ENCODE results near the gene FOXN4. TPM values are rescaled to one million over a fixed set of nuclear protein-coding genes. Genes with fewer than 3 reads are reported as not detected.
A peak's percentile ranks its signal among the peaks of the same experiment; 100 is the strongest.

Gene FOXN4
- polyA plus RNA-seq, 1 experiment: not detected

DNA sequence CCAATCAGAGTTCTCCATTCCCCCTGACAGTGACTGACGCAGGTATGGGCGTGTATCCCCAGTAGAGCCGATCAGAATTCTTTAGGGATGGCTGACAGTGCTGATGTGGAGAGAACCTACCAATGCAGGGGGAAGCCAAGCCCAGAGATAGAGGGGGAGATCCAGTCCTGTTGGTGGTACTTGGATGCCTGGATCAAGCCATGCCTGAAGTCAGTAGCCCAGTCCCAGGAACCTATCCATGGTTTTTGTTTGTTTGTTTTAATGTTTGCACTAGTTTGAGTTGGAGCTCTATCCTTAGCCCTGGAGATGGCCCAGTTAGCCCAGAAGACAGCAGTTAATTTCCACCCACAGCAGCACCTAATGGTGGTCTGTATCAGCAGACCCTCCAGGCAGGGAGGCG is 40.2 kb downstream of the FOXN4 start:
- H3K36me3 ChIP-seq (ENCODE audit: control insufficient read depth, insufficient read depth, low read length): no peaks in the 10 kb centered on the region; the same call in 1 of the 2 replicates
- ChIA-PET POLR2A (no interaction called here), CTCF (no interaction called here)
- no peaks in the 10 kb centered on the region for H3K27me3 ChIP-seq (ENCODE audit: control insufficient read depth, insufficient read depth, low read length)
- no peak overlapping the region for H3K4me3 ChIP-seq (ENCODE audit: low read depth, low read length)
- DNase-seq (ENCODE audit: low read depth): no peak
- TF ChIP-seq, protein P1, sequence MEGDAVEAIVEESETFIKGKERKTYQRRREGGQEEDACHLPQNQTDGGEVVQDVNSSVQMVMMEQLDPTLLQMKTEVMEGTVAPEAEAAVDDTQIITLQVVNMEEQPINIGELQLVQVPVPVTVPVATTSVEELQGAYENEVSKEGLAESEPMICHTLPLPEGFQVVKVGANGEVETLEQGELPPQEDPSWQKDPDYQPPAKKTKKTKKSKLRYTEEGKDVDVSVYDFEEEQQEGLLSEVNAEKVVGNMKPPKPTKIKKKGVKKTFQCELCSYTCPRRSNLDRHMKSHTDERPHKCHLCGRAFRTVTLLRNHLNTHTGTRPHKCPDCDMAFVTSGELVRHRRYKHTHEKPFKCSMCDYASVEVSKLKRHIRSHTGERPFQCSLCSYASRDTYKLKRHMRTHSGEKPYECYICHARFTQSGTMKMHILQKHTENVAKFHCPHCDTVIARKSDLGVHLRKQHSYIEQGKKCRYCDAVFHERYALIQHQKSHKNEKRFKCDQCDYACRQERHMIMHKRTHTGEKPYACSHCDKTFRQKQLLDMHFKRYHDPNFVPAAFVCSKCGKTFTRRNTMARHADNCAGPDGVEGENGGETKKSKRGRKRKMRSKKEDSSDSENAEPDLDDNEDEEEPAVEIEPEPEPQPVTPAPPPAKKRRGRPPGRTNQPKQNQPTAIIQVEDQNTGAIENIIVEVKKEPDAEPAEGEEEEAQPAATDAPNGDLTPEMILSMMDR (IDR thresholded peaks at IDR 0.05; ENCODE audit: insufficient read depth, low read depth, low read length): no peak

DNA sequence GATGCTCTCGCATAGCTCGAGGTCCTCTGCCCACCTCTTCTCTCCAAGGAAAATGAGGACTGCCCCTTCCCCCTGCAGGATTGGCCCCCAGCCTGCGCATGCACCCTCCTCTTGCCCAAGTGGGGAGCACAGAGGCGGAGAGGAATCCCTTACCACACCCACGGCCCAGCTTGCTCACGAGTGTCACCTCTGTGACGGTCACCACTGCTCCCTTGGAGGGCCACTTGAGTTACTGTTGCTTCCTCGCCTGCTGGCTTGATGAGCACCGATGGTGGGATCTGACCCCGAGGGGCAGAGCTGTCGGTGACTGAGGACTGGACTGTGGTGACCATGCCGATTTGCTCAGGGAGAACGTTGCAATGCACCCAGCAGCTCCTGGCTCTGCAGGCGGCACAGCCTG is 41.7 kb downstream of the FOXN4 start:
- no peak overlapping the region for H3K4me3 ChIP-seq (ENCODE audit: low read depth, low read length)
- DNase-seq (ENCODE audit: low read depth): no peak
- CTCF ChIA-PET: interaction anchor here (1.1 to 1.4 kb wide), 2 partner anchors 107 to 118 kb away, joined by 3 read pairs; no protein-coding TSS in a partner anchor
- POLR2A ChIA-PET: no interaction called here
- no peaks in the 10 kb centered on the region; the same call in 1 of the 2 replicates for H3K36me3 ChIP-seq (ENCODE audit: control insufficient read depth, insufficient read depth, low read length)
- TF ChIP-seq, protein P1 (IDR thresholded peaks at IDR 0.05; ENCODE audit: insufficient read depth, low read depth, low read length): no peak
- no peaks in the 10 kb centered on the region for H3K27me3 ChIP-seq (ENCODE audit: control insufficient read depth, insufficient read depth, low read length)

DNA sequence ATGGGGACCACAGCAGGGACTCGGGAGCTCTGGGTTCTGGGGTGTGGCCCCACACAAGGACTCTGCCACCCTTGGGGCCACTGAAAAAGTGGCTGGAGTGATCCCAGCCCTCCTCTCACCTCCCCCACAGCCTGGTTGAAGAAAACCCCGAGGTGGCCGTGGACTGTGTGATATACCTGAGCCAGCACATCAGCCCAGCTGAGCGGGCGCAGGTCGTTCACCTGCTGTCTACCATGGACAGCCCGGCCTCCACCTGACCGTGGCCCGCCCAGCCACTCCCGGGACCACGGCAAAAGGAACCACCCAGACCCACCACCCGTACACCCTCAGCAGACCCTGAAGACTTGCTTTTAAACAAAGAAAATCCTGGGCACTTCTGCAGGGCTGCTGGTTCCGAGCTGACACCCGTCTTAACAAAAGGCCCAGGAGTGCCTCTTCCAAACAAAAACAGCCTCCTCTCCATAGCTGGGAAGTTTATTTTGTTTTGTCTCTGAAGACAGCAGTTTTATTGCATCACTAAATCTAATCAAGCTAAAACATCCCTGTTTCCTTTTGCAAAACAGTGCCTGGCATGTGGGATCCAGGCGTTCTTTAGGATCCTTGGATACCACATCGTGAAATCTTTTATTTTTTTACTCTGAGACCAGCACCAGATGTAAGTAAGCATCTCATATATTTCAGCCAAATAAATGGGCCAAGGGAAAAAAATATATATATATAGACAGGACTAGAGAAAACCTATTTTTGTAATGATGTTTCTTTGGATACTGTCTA is 42.8 kb downstream of the FOXN4 start:
- CTCF ChIA-PET: interaction anchor here (1.9 to 3.5 kb wide), 2 partner anchors 8 to 119 kb away, joined by 8 to 16 read pairs; no protein-coding TSS in a partner anchor
- TF ChIP-seq, protein P1 (IDR thresholded peaks at IDR 0.05; ENCODE audit: insufficient read depth, low read depth, low read length): no peak

DNA sequence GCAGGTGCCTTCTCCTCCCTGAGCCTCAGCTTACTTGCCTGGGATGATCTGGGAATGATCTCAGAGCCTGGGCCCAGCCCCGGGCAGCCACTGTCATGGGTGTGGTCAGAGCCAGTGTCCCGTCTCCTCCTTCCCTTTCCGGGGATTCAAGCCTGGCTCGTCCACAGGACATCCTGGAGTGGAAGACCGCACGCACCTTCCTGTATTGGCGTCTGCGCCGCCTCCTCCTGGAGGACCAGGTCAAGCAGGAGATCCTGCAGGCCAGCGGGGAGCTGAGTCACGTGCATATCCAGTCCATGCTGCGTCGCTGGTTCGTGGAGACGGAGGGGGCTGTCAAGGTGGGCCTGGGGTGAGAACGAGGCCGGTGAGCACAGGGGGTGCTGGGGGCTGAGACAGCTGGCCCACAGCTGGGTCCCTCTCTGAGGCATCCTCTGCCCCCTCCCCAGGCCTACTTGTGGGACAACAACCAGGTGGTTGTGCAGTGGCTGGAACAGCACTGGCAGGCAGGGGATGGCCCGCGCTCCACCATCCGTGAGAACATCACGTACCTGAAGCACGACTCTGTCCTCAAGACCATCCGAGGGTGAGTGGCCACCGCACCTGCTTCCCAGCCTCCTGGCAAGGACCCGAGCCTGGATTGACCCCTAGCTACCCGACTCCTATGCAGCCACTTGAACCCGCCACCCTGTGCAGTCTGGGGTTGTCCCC is 44.0 kb downstream of the FOXN4 start:
- H3K4me3 ChIP-seq (ENCODE audit: low read depth, low read length): no peak overlapping the region
- H3K36me3 ChIP-seq (ENCODE audit: control insufficient read depth, insufficient read depth, low read length): no peaks in the 10 kb centered on the region; the same call in 1 of the 2 replicates
- no peak for DNase-seq (ENCODE audit: low read depth)
- CTCF ChIA-PET: interaction anchor here (0.8 to 3.5 kb wide), 8 partner anchors 10 to 142 kb away, joined by 4 to 25 read pairs (median 8); no protein-coding TSS in a partner anchor
- no peaks in the 10 kb centered on the region for H3K27me3 ChIP-seq (ENCODE audit: control insufficient read depth, insufficient read depth, low read length)
- POLR2A ChIA-PET: no interaction called here
- TF ChIP-seq, protein P1 (IDR thresholded peaks at IDR 0.05; ENCODE audit: insufficient read depth, low read depth, low read length): no peak

More for the DNA sequence above, 42.8 kb downstream of the FOXN4 start:
- no peaks in the 10 kb centered on the region for H3K27me3 ChIP-seq (ENCODE audit: control insufficient read depth, insufficient read depth, low read length)
- peak; percentile 4 for DNase-seq (ENCODE audit: low read depth)
- H3K4me3 ChIP-seq (ENCODE audit: low read depth, low read length): no peak overlapping the region
- H3K36me3 ChIP-seq (ENCODE audit: control insufficient read depth, insufficient read depth, low read length): no peaks in the 10 kb centered on the region; the same call in 1 of the 2 replicates
- POLR2A ChIA-PET: no interaction called here

Data from BJ (cell line).